Neural cell (in vitro differentiated cells): ENCODE measurements around the gene TXN2. TPM values are rescaled to one million over a fixed set of nuclear protein-coding genes. Genes with fewer than 3 reads are reported as not detected.

Experiments
- H2AFZ ChIP-seq: fragments of 200-600, 300-800 bp; sonication (generic), shearing (Covaris generic); 2 replicates; pipeline ENCODE4 v1.6.0; 2014; ENCODE audit warnings: low read depth, mild to moderate bottlenecking, antibody characterized with exemption, low read length, moderate library complexity
- H3F3A ChIP-seq: fragments of 200-600 bp; shearing (Covaris generic); 2 replicates; pipeline ENCODE4 v1.6.1; 2016; ENCODE audit warnings: mild to moderate bottlenecking, moderate library complexity, mixed read lengths, antibody characterized with exemption, low read length; ENCODE audit not compliant: insufficient read depth, poor library complexity, severe bottlenecking
- H3K27ac ChIP-seq: fragments of 200-600, 300-800 bp; sonication (generic), shearing (Covaris generic); 2 replicates; pipeline ENCODE4 v1.5.1; 2014; ENCODE audit warnings: mild to moderate bottlenecking, low read length, moderate library complexity
- H3K27me3 ChIP-seq: fragments of 300-800, 200-600 bp; sonication (generic), shearing (Covaris generic); 2 replicates; pipeline ENCODE4 v1.6.0; 2014; ENCODE audit warnings: mild to moderate bottlenecking, low read depth, low read length, moderate library complexity; ENCODE audit not compliant: insufficient read depth
- H3K36me3 ChIP-seq: fragments of 300-800, 200-600 bp; sonication (generic), shearing (Covaris generic); 2 replicates; pipeline ENCODE4 v1.5.1; 2014; ENCODE audit warnings: mild to moderate bottlenecking, antibody characterized with exemption, low read length, moderate library complexity; ENCODE audit not compliant: insufficient read depth
- H3K4me2 ChIP-seq: fragments of 300-800, 200-600 bp; sonication (generic), shearing (Covaris generic); 2 replicates; pipeline ENCODE4 v1.6.0; 2014; ENCODE audit warnings: mild to moderate bottlenecking, low read length
- H3K4me3 ChIP-seq: fragments of 300-800, 200-600 bp; sonication (generic), shearing (Covaris generic); 2 replicates; pipeline ENCODE4 v1.5.1; 2014; ENCODE audit warnings: mild to moderate bottlenecking, low read length, moderate library complexity
- H3K79me2 ChIP-seq: fragments of 200-600 bp; shearing (Covaris generic); replicated peaks from 2 replicates; pipeline ENCODE4 v1.6.0; 2014; ENCODE audit warnings: mild to moderate bottlenecking, low read length, moderate library complexity; ENCODE audit not compliant: insufficient read depth
- H3K9ac ChIP-seq: fragments of 300-800, 200-600 bp; sonication (generic), shearing (Covaris generic); 2 replicates; pipeline ENCODE4 v1.6.1; 2016; ENCODE audit warnings: mild to moderate bottlenecking, low read length, mixed read lengths
- H3K9me2 ChIP-seq: fragments of 200-600 bp; shearing (Covaris generic); 2 replicates; pipeline ENCODE4 v1.6.1; 2016; ENCODE audit warnings: mild to moderate bottlenecking, low read length, mixed read lengths; ENCODE audit not compliant: insufficient read depth
- H3K9me3 ChIP-seq: fragments of 200-600, 300-800 bp; sonication (generic), shearing (Covaris generic); 2 replicates; pipeline ENCODE4 v1.6.1; 2016; ENCODE audit warnings: mild to moderate bottlenecking, mixed run types, low read length, moderate library complexity, mixed read lengths
- H4K20me1 ChIP-seq: fragments of 200-600 bp; shearing (Covaris generic); 2 replicates; pipeline ENCODE4 v1.6.1; 2016; ENCODE audit warnings: mild to moderate bottlenecking, mixed run types; ENCODE audit not compliant: insufficient read depth
- EP300 ChIP-seq: fragments of 450-650 bp; conservative IDR thresholded peaks from 2 replicates; pipeline ENCODE4 v1.6.1; 2014; ENCODE audit warnings: antibody characterized with exemption, mild to moderate bottlenecking, moderate library complexity; ENCODE audit not compliant: poor library complexity, severe bottlenecking
- EZH2 ChIP-seq: fragments of 200-600, 300-800 bp; shearing (Covaris generic), sonication (generic); IDR thresholded peaks from 2 replicates; pipeline ENCODE4 v1.6.1; 2014; ENCODE audit warnings: antibody characterized with exemption, low read length, borderline replicate concordance, mild to moderate bottlenecking; ENCODE audit not compliant: insufficient read depth, poor library complexity, severe bottlenecking
- MXI1 ChIP-seq: fragments of 450-650 bp; conservative IDR thresholded peaks from 2 replicates; pipeline ENCODE4 v1.6.1; 2014; ENCODE audit warnings: antibody characterized with exemption, mild to moderate bottlenecking; ENCODE audit not compliant: poor library complexity, severe bottlenecking
- POLR2AphosphoS5 ChIP-seq: IDR thresholded peaks from 2 replicates; pipeline ENCODE4 v1.6.1; 2012
- RAD21 ChIP-seq: fragments of 450-650 bp; conservative IDR thresholded peaks from 2 replicates; pipeline ENCODE4 v1.6.1; 2014; ENCODE audit warnings: antibody characterized with exemption, mild to moderate bottlenecking, moderate library complexity
- SMC3 ChIP-seq: fragments of 450-650 bp; conservative IDR thresholded peaks from 2 replicates; pipeline ENCODE4 v1.6.1; 2014; ENCODE audit warnings: antibody characterized with exemption, mild to moderate bottlenecking, moderate library complexity; ENCODE audit not compliant: poor library complexity
- TAF1 ChIP-seq: IDR thresholded peaks from 2 replicates; pipeline ENCODE4 v1.6.1; 2012; ENCODE audit warnings: low read depth
- polyA plus RNA-seq: library from polyadenylated mRNA; depleted of rRNA; stranded (reverse); fragments of >200 nt; gene quantifications from 2 replicates; pipeline ENCODE4 v1.2.3, GENCODE V29; 2014
- TF ChIP-seq, protein P1 (sequence below): fragments of 450-650 bp; IDR thresholded peaks from 2 replicates; pipeline ENCODE4 v1.5.1; 2014; ENCODE audit warnings: antibody characterized with exemption, mild to moderate bottlenecking, moderate library complexity; ENCODE audit not compliant: poor library complexity, severe bottlenecking
- TF ChIP-seq, protein P2 (sequence below): IDR thresholded peaks from 2 replicates; pipeline ENCODE4 v1.6.1; 2012; ENCODE audit warnings: borderline replicate concordance

Gene TXN2
- polyA plus RNA-seq, 1 donor from 2014 or later = 26.2 TPM

DNA sequence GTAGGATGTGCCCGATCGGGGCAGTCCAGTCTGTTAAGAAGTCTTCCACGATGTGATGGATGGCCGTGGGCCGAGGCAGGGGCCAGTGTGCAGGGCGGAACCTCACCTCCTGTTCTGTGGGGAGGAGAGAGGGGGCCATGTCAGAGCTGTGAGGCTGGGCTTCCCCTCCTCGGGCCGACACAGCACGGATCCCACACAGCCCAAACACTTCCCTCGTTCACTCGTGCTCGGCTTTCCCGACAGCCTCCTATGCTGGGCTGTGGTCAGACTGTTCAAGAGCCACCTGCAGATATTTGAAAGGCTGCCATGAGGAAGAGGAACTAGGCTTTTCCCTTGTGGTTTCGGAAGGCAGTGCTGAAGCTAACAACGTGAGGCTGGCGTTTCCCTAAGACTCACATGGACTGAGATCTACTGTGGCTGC, 12.3 kb upstream of the TXN2 start:
- no peak overlapping the region for H2AFZ ChIP-seq
- H4K20me1 ChIP-seq = no peaks in the 10 kb centered on the region
- H3K79me2 ChIP-seq = no peaks in the 10 kb centered on the region
- no peaks in the 10 kb centered on the region for H3K36me3 ChIP-seq
- no peak for TF ChIP-seq TAF1
- TF ChIP-seq, protein P1, sequence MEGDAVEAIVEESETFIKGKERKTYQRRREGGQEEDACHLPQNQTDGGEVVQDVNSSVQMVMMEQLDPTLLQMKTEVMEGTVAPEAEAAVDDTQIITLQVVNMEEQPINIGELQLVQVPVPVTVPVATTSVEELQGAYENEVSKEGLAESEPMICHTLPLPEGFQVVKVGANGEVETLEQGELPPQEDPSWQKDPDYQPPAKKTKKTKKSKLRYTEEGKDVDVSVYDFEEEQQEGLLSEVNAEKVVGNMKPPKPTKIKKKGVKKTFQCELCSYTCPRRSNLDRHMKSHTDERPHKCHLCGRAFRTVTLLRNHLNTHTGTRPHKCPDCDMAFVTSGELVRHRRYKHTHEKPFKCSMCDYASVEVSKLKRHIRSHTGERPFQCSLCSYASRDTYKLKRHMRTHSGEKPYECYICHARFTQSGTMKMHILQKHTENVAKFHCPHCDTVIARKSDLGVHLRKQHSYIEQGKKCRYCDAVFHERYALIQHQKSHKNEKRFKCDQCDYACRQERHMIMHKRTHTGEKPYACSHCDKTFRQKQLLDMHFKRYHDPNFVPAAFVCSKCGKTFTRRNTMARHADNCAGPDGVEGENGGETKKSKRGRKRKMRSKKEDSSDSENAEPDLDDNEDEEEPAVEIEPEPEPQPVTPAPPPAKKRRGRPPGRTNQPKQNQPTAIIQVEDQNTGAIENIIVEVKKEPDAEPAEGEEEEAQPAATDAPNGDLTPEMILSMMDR = no peak
- TF ChIP-seq, protein P2, sequence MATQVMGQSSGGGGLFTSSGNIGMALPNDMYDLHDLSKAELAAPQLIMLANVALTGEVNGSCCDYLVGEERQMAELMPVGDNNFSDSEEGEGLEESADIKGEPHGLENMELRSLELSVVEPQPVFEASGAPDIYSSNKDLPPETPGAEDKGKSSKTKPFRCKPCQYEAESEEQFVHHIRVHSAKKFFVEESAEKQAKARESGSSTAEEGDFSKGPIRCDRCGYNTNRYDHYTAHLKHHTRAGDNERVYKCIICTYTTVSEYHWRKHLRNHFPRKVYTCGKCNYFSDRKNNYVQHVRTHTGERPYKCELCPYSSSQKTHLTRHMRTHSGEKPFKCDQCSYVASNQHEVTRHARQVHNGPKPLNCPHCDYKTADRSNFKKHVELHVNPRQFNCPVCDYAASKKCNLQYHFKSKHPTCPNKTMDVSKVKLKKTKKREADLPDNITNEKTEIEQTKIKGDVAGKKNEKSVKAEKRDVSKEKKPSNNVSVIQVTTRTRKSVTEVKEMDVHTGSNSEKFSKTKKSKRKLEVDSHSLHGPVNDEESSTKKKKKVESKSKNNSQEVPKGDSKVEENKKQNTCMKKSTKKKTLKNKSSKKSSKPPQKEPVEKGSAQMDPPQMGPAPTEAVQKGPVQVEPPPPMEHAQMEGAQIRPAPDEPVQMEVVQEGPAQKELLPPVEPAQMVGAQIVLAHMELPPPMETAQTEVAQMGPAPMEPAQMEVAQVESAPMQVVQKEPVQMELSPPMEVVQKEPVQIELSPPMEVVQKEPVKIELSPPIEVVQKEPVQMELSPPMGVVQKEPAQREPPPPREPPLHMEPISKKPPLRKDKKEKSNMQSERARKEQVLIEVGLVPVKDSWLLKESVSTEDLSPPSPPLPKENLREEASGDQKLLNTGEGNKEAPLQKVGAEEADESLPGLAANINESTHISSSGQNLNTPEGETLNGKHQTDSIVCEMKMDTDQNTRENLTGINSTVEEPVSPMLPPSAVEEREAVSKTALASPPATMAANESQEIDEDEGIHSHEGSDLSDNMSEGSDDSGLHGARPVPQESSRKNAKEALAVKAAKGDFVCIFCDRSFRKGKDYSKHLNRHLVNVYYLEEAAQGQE = no peak
- no peak for TF ChIP-seq RAD21
- no peak for TF ChIP-seq EZH2
- TF ChIP-seq POLR2AphosphoS5 = no peak
- no peak for TF ChIP-seq MXI1
- no peak for TF ChIP-seq EP300
- no peak for TF ChIP-seq SMC3
- H3K9me3 ChIP-seq = no peaks in the 10 kb centered on the region
- H3F3A ChIP-seq = no peaks in the 10 kb centered on the region
- H3K9me2 ChIP-seq = no peaks in the 10 kb centered on the region
- H3K9ac ChIP-seq = no peak overlapping the region
- H3K4me2 ChIP-seq = no peak overlapping the region
- H3K27ac ChIP-seq = no peak overlapping the region
- H3K27me3 ChIP-seq = no peaks in the 10 kb centered on the region
- H3K4me3 ChIP-seq = no peak overlapping the region

DNA sequence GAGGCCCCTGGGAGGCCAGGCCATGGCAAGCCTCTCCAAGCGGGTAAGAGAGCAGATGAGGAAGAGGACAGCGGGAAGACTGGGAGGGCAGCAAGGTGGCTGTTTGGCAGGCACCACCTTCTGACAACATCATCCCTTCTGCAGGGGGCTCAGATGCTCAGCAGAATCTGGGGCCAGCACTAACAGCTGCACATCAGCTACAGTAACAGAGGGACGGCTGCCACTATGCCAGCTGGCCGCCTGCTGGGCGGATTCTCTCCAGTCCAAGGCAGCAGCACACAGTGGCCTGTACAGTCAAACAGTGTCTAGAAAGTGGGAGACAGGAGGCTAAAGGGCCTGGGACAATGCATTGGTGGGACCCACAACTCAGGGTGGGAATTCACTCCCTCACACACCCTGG, 10.7 kb upstream of the TXN2 start:
- no peak overlapping the region for H2AFZ ChIP-seq
- no peaks in the 10 kb centered on the region for H3K9me2 ChIP-seq
- no peaks in the 10 kb centered on the region for H3K27me3 ChIP-seq
- no peak overlapping the region for H3K4me3 ChIP-seq
- TF ChIP-seq EP300 (no peak), RAD21 (no peak), MXI1 (no peak), POLR2AphosphoS5 (no peak), SMC3 (no peak), EZH2 (no peak), TAF1 (no peak)
- TF ChIP-seq, protein P1 = no peak
- TF ChIP-seq, protein P2 = no peak
- no peaks in the 10 kb centered on the region for H3F3A ChIP-seq
- no peaks in the 10 kb centered on the region for H3K79me2 ChIP-seq
- no peaks in the 10 kb centered on the region for H4K20me1 ChIP-seq
- H3K9ac ChIP-seq = no peak overlapping the region
- H3K4me2 ChIP-seq = no peak overlapping the region
- H3K27ac ChIP-seq = no peak overlapping the region
- H3K36me3 ChIP-seq = no peaks in the 10 kb centered on the region
- no peaks in the 10 kb centered on the region for H3K9me3 ChIP-seq
